HG03280 (cell line): ENCODE measurements around the gene SBF2.
"Not testable (repeated sequence)": the region's sequence is repeated elsewhere in the genome, so short reads cannot be mapped to it uniquely, and the experiment has no call there.

ENCODE experiments used
- ATAC-seq: cut with Tn5 transposase; IDR thresholded peaks from one replicate; pipeline ENCODE4 v1.9.1; 2021; ENCODE audit warnings: mild to moderate bottlenecking, moderate library complexity; ENCODE audit not compliant: unreplicated experiment

SBF2 gene

GRCh38 chr11:9973921-9974320 is 320.1 kb downstream of the SBF2 start:
- no peak for ATAC-seq

- ATAC-seq: peak; percentile 48
Measured at GRCh38 chr11:9972989-9973388, 321.0 kb downstream of the SBF2 start.

DNA sequence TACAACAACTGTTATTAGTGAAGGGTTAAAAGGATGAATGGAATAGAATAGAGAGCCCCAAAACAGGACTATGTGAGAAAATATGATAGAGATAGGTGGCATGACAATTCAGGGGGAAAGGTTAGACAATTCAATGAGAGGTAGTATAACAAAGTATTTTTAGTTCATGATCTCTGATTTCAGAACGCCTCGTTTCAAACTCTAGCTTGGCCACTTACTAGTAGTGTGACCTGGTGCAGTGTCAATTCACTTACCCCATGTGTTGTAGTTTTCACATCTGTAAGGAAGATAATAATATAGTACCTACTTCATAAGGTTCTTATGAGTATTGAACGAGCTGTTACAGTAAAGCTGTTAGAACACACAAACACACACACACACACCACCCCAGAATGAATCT is 322.1 kb downstream of the SBF2 start:
- no peak for ATAC-seq

DNA sequence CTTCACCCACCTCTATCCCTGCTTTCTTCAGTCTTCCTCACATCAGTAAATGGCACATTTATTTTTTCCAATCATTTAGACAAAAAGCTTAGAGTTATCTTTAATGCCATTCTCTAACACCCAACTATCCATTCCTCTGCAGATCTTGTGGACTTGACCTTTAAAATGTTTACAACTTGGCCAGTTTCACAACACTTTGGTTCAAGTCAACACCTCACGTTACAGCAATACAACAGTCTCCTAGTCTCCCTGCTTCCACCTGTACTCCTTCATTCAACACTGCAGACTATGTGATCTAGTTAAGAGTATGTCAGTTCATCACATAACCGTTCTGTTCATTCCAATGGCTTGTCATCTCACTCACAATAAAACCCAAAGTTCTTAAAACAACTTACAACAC is 325.0 kb downstream of the SBF2 start:
- ATAC-seq: no peak

GRCh38 chr11:9962722-9963121 is 331.3 kb downstream of the SBF2 start:
- peak; percentile 97 for ATAC-seq

GRCh38 chr11:9957072-9957471 is 336.9 kb downstream of the SBF2 start:
- ATAC-seq: no peak

GRCh38 chr11:9956483-9956882 is 337.5 kb downstream of the SBF2 start:
- no peak for ATAC-seq

DNA sequence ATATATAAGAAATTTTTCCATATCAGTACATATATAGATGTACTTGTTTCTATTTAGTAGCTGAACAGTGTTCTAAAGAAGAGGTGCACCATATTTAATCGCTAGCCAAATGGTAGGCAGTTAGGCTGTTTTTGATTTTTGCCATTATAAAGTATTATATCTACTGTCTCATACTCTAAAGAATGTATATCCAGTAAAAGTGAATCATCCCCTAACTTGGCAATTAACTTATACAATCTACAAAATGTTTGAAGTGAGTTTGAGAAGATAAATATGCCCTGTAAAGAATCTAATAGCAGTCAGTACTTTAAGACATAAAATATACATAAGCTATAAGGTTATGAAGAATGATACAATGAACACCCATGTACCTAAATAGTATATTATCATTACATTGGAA is 338.6 kb downstream of the SBF2 start:
- no peak for ATAC-seq

GRCh38 chr11:9953994-9954626 is 339.9 kb downstream of the SBF2 start:
- ATAC-seq: no peak

DNA sequence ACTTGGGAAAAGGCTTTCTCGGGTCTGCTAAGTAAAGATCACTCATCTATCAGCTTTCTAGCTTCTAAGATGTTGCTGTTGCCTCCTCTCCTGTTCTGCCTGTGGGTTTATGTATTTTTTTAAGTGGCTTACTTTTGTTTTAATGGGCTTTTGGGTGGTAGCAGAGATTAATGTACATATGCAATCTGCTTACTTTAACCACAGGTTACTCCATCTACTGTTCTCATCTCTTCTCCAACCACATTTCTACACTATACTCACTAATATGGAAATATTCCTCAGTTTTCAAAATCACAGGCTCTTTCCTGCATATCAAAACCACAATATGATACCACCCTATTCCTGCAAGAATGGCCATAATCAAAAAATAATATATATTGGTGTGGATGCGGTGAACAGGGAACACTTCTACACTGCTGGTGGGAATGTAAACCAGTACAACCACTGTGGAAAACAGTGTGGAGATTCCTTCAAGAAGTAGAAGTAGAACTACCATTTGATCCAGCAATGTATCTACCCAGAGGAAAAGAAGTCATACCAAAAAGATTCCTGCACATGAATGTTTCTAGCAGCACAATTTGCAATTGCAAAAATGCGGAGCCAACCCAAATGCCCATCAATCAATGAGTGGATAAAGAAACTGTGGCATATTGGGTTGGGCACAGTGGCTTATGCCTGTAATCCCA is 341.4 kb downstream of the SBF2 start:
- ATAC-seq: no peak

DNA sequence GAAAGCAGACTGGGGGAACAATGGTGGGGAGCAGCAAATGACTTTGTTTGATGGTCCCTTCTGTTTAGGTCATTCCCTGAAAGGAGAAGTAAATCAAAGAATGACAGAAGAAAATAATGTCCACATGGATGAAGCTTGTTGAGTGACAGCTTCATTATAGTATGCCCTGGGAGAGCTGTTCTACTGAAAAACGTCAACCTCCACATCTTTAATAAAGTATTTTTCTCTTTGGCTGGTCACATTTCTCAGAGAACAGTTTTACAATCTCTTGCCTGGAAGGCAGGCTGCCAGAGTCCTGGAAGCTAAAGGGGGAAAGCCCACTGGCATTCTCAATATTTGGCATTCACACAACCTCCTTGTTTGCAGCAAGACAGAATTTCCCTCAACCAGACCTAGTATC is 342.2 kb downstream of the SBF2 start:
- ATAC-seq: no peak

DNA sequence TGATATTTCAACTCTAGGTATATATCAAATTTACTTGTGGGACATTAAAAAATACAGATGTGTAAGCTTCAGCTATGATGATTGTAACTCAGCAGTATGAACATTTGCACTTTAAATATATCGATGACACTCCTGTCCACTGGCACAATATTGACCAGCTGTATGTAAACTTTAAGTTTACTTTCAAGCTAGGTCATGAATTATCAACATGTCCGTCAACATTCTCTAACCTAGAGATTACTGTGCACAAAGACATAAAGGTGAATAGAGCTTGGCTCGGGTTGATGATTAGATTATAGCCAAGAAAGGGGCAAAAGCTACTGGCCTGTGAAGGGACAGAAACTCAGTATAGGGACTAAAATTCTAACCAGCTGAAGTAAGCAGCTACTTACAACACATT is 343.6 kb downstream of the SBF2 start:
- no peak for ATAC-seq

- no peak for ATAC-seq
Measured at GRCh38 chr11:9947231-9947864, 346.7 kb downstream of the SBF2 start.

- ATAC-seq: not testable (repeated sequence)
Measured at GRCh38 chr11:9945680-9946079, 348.3 kb downstream of the SBF2 start.

DNA sequence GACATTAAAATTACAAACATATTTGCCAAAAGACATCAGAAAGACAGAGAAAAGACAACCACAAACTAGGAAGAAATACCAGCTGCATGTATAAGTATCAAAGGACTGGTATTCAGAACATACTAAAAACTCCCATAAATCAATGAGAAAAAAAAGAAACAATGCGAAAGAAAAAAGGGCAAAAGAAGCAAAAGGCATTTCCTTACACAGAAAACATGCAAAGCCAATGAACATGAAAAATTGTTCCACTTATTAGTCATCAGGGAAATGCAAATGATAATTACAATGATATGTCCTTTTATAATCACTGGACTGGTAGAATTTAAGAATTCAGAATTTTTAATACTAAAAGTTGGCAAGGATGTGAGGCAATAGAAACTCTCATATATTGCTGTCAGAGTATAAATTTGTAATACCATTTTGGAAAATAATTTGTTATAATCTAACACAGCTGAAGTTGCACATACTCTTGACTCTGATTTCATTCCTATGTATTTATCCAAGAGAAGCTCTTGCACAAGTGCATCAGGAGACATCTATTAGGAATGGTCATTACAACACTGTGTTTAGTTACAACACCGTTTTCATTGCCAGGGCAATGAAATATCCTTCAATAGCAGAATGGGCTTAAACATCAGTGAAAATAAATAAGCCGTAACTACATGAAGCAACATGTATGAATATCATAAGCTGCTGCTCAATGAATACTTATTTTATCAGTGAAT is 350.5 kb downstream of the SBF2 start:
- ATAC-seq: no peak

DNA sequence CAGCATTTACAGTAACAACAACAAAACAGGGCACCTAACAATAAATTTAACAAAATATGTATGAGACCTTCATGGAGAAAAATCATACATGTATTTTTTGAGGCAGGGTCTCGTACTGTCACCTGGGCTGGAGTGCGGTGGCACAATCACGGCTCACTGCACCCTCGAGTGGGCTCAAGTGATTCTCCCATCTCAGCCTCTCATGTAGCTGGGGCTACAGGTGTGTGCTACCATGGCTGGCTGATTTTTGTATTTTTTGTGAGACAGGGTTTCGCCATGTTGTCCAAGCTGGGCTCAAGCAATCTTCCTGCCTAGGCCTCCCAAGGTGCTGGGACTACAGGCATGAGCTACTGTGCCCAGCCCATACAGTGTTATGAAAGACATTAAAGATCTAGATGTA is 352.0 kb downstream of the SBF2 start:
- ATAC-seq: no peak

DNA sequence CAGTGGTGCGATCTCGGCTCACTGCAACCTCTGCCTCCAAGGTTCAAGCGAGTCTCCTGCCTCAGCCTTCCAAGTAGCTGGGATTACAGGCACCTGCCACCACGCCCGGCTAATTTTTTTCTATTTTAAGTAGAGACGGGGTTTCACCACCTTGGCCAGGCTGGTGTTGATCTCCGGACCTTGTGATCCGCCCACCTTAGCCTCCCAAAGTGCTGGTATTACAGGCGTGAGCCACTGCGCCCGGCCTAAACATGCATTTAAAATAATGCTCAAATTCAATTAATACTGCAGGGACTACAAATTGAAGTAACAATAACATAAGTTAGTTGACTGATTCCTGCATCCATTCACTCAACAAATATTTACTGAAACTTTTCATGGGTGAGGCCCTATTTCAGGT is 354.9 kb downstream of the SBF2 start:
- not testable (repeated sequence) for ATAC-seq

- ATAC-seq: no peak
Measured at GRCh38 chr11:9936754-9937153, 357.3 kb downstream of the SBF2 start.

DNA sequence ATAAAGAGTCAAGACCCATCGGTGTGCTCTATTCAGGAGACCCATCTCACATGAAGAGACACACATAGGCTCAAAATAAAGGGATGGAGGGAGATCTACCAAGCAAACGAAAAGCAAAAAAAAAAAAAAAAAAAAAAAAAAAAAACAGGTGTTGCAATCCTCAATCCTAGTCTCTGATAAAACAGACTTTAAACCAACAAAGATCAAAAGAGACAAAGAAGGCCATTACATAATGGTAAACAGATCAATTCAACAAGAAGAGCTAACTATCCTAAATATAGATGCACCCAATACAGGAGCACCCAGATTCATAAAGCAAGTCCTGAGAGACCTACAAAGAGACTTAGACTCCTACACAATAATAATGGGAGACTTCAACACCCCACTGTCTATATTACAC is 361.2 kb downstream of the SBF2 start:
- ATAC-seq: not testable (repeated sequence)

- not testable (repeated sequence) for ATAC-seq
Measured at GRCh38 chr11:9930562-9931331, 363.3 kb downstream of the SBF2 start.

DNA sequence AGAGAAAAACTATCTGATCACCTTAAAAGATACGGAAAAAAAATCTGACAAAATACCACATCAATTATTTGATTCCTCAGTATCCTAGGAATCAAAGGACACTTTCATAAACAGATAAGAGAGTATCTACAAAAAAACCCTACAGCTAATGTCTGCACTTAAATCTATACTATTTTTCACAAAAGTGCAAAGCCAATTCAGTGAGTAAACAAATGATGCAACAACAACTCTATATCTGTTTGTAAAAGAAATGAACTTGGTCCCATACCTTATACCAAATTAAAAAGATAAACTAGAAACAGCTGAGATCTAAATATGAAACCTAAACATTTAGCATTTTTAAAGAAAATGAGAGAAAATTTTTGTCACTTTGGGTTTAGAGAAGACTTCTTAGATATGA is 366.3 kb downstream of the SBF2 start:
- ATAC-seq: no peak
